KG1 (cell line): Measurements from ENCODE around the gene TBC1D28.
"Not testable (repeated sequence)": the region's sequence is repeated elsewhere in the genome, so short reads cannot be mapped to it uniquely, and the experiment has no call there.

Experiments used
- DNase-seq: peaks from one replicate; lab custom pipeline; 2025; lab: John Stamatoyannopoulos, UW

The TBC1D28 gene

GRCh38 chr17:18613016-18613415 lies 31.2 kb downstream of the TBC1D28 start:
- DNase-seq = not testable (repeated sequence)

- DNase-seq = not testable (repeated sequence)
Measured at GRCh38 chr17:18593138-18593537, 51.1 kb downstream of the TBC1D28 start.
